Measurements from ENCODE around the gene CFAP70. TPM values are rescaled to one million over a fixed set of nuclear protein-coding genes. Genes with fewer than 3 reads are reported as not detected.

Gene CFAP70
- polyA plus RNA-seq, 1 experiment, result 0.24 TPM

DNA sequence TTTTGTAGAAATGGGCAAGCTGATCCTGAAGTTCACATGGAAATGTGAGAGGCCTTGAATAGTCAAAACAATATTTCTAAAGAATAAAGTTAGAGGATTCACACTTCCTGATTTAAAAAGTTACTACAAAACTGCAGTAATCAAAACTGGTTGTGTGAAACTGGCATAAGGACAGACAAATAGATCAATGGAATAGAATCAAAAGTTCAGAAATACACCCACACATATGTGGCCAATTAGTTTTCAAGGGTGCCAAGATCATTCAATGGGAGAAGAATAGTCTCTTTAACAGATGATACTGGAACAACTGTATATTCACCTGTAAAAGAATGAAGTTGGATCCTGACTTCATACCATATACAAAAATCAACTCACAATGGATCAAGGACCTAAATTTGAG, 139.3 kb downstream of the CFAP70 start:
- H3K27ac ChIP-seq (ENCODE audit: low read depth, low read length), result no peak overlapping the region
- CTCF ChIA-PET, result no interaction called here
- H3K27me3 ChIP-seq (ENCODE audit: control insufficient read depth, insufficient read depth, low read length), result no peaks in the 10 kb centered on the region
- TF ChIP-seq CTCF (IDR thresholded peaks at IDR 0.05; ENCODE audit: low read depth, low read length), result no peak
- no peak for DNase-seq (ENCODE audit: low read depth, low spot score)
- POLR2A ChIA-PET, result no interaction called here
- H3K9me3 ChIP-seq (ENCODE audit: control insufficient read depth, insufficient read depth, low read length), result no peaks in the 10 kb centered on the region
- H3K4me3 ChIP-seq (ENCODE audit: low read depth, low read length), result no peak overlapping the region

- no peak overlapping the region for H3K27ac ChIP-seq (ENCODE audit: low read depth, low read length)
- no peak overlapping the region for H3K4me3 ChIP-seq (ENCODE audit: low read depth, low read length)
- no peaks in the 10 kb centered on the region for H3K9me3 ChIP-seq (ENCODE audit: control insufficient read depth, insufficient read depth, low read length)
- ChIA-PET CTCF (interaction anchor here (0.7 kb wide), 1 partner anchor 239 kb away, joined by 3 read pairs; no protein-coding TSS in a partner anchor), POLR2A (no interaction called here)
- DNase-seq (ENCODE audit: low read depth, low spot score), result no peak
- TF ChIP-seq CTCF (IDR thresholded peaks at IDR 0.05; ENCODE audit: low read depth, low read length), result peak; percentile 48
- no peaks in the 10 kb centered on the region for H3K27me3 ChIP-seq (ENCODE audit: control insufficient read depth, insufficient read depth, low read length)
These were observed 140.1 kb downstream of the CFAP70 start for GRCh38 chr10:73218431-73219191.

DNA sequence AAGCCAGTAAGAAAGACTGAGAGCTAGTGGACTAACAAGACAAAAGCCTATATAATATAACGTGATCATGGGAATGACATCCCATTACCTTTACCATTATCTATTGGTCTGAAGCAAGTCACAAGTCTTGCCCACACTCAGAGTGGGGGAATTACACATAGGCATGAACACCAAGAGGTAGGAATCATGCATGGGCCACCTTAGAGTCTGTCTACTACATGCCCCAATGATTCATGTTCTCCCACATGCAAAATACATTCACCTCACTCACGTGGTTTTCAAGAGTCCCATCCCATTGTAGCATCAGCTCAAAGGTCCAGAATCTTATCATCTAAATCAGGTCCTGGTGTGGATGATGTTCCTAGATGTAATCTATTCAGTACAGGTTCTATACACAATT, 141.0 kb downstream of the CFAP70 start:
- Histone ChIP-seq H3K9me3 (ENCODE audit: control insufficient read depth, insufficient read depth, low read length) (no peaks in the 10 kb centered on the region), H3K27ac (ENCODE audit: low read depth, low read length) (no peak overlapping the region), H3K27me3 (ENCODE audit: control insufficient read depth, insufficient read depth, low read length) (no peaks in the 10 kb centered on the region), H3K4me3 (ENCODE audit: low read depth, low read length) (no peak overlapping the region)
- CTCF ChIA-PET, result no interaction called here
- no peak for TF ChIP-seq CTCF (IDR thresholded peaks at IDR 0.05; ENCODE audit: low read depth, low read length)
- no peak for DNase-seq (ENCODE audit: low read depth, low spot score)
- POLR2A ChIA-PET, result no interaction called here

DNA sequence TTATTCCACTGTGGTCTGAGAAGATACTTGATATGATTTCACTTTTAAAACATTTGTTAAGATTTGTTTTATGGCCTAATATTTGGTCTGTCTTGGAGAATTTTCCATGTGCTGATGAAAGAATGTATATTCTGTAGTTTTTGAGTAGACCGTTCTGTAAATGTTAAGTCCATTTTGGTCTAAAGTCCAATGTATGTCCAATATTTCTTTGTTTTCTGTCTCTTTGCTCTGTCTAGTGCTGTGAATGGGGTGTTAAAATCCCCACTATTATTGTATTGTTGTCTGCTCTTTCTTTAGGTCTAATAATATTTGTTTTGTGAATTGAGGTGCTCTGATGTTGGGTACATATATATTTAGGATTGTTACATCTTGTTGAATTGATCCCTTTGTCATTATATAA, 142.9 kb downstream of the CFAP70 start:
- DNase-seq (ENCODE audit: low read depth, low spot score), result no peak
- Histone ChIP-seq H3K9me3 (ENCODE audit: control insufficient read depth, insufficient read depth, low read length) (no peaks in the 10 kb centered on the region), H3K27ac (ENCODE audit: low read depth, low read length) (no peak overlapping the region), H3K27me3 (ENCODE audit: control insufficient read depth, insufficient read depth, low read length) (no peaks in the 10 kb centered on the region), H3K4me3 (ENCODE audit: low read depth, low read length) (no peak overlapping the region)
- ChIA-PET CTCF (no interaction called here), POLR2A (no interaction called here)
- no peak for TF ChIP-seq CTCF (IDR thresholded peaks at IDR 0.05; ENCODE audit: low read depth, low read length)

DNA sequence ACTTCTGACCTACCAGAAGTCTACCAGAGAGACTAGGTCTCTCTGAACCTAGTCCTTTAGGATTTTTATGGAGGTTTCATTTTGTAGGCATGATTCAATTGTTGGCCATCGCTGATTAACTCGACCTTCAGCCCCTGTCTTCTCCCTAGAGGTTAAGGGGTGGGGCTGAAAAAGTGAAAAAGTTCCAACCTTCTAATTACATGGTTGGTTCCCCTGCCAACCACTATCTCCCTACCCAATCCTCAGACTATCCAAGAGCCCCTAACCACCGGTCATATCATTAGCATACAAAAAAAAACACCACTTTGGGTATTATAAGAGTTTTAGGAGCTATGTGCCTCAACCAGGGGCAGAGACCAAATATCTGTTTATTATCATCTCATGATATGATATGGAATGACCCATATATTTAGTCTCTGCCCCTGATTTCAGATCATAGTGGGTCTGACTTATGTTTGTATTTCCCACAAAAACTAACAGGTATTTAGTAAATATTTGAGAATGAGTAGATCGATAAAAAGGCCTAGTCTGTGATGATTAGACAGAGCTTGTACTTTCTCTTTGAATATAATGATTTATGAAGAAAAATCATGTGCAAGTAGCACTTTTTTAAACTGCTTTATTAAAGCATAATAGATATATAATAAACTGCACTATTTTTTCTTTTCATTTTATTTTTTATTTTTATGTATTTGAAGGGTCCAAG, 147.4 kb downstream of the CFAP70 start:
- no peak for DNase-seq (ENCODE audit: low read depth, low spot score)
- Histone ChIP-seq H3K27ac (ENCODE audit: low read depth, low read length) (no peak overlapping the region), H3K9me3 (ENCODE audit: control insufficient read depth, insufficient read depth, low read length) (peaks cover 4% of the 10 kb centered on the region; the same call in 1 of the 2 replicates), H3K4me3 (ENCODE audit: low read depth, low read length) (no peak overlapping the region), H3K27me3 (ENCODE audit: control insufficient read depth, insufficient read depth, low read length) (no peaks in the 10 kb centered on the region)
- ChIA-PET POLR2A (no interaction called here), CTCF (no interaction called here)
- no peak for TF ChIP-seq CTCF (IDR thresholded peaks at IDR 0.05; ENCODE audit: low read depth, low read length)
